CD4-positive, CD25-positive, alpha-beta regulatory T cell (primary cell): ENCODE results near the gene ESX1. TPM values are rescaled to one million over a fixed set of nuclear protein-coding genes. Genes with fewer than 3 reads are reported as not detected.
"Not testable (repeated sequence)": the region's sequence is repeated elsewhere in the genome, so short reads cannot be mapped to it uniquely, and the experiment has no call there.

ENCODE experiments used
- ATAC-seq, 2 donors: fragments of 150-1000 bp; cut with Tn5 transposase; one replicate each; pipeline ENCODE4 v1.10.0; 2021; ENCODE audit warnings: low read depth in 2 of 2, moderate number of reproducible peaks in 2 of 2, moderate library complexity in 1 of 2
- DNase-seq, 3 donors: peaks; one replicate each; pipeline versions ENCODE4 v3.0.0 to v3.0.0-alpha.2; 2012 to 2022; ENCODE audit warnings: mixed read lengths in 1 of 3
- H3K27ac ChIP-seq: one replicate; pipeline ENCODE4 v1.7.0; 2013; ENCODE audit warnings: mild to moderate bottlenecking, low read length; ENCODE audit not compliant: insufficient read depth, poor library complexity, severe bottlenecking
- H3K27me3 ChIP-seq: one replicate; pipeline ENCODE4 v1.7.0; 2013; ENCODE audit warnings: low read length; ENCODE audit not compliant: control insufficient read depth, insufficient read depth
- H3K36me3 ChIP-seq: one replicate; pipeline ENCODE4 v1.7.0; 2013; ENCODE audit warnings: mild to moderate bottlenecking, low read length, moderate library complexity; ENCODE audit not compliant: control insufficient read depth, insufficient read depth
- H3K4me1 ChIP-seq: 2 replicates; pipeline ENCODE4 v1.7.0; 2013; ENCODE audit warnings: mild to moderate bottlenecking, low read length; ENCODE audit not compliant: insufficient read depth, control insufficient read depth, poor library complexity, severe bottlenecking
- H3K4me3 ChIP-seq: one replicate; pipeline ENCODE4 v1.7.0; 2013; ENCODE audit warnings: low read depth, mild to moderate bottlenecking, low read length, moderate library complexity
- H3K9me3 ChIP-seq, 2 experiments: 1 replicate in 1 of 2; 2 replicates in 1 of 2; pipeline ENCODE4 v1.7.0; 2013; ENCODE audit warnings: low read length in 2 of 2, mild to moderate bottlenecking in 1 of 2, moderate library complexity in 1 of 2; ENCODE audit not compliant: control insufficient read depth in 2 of 2
- H3K27ac Mint-ChIP-seq, 3 donors: one replicate each; pipeline ENCODE4 v1.8.0; 2020 to 2022; ENCODE audit warnings: mild to moderate bottlenecking in 3 of 3, mixed read lengths in 3 of 3, moderate library complexity in 2 of 3
- H3K27me3 Mint-ChIP-seq: one replicate; pipeline ENCODE4 v1.8.0; 2022; ENCODE audit warnings: mild to moderate bottlenecking, mixed read lengths
- H3K36me3 Mint-ChIP-seq: one replicate; pipeline ENCODE4 v1.8.0; 2020; ENCODE audit warnings: mixed read lengths
- H3K4me1 Mint-ChIP-seq, 4 donors: one replicate each; pipeline ENCODE4 v1.8.0; 2020 to 2022; ENCODE audit warnings: mixed read lengths in 4 of 4, mild to moderate bottlenecking in 1 of 4
- H3K4me3 Mint-ChIP-seq, 4 donors: one replicate each; pipeline ENCODE4 v1.8.0; 2020 to 2022; ENCODE audit warnings: mild to moderate bottlenecking in 4 of 4, mixed read lengths in 4 of 4, moderate library complexity in 3 of 4
- H3K9me3 Mint-ChIP-seq, 7 donors: one replicate each; pipeline ENCODE4 v1.8.0; 2020 to 2022; ENCODE audit warnings: mixed read lengths in 7 of 7, mild to moderate bottlenecking in 3 of 7, moderate library complexity in 2 of 7
- polyA plus RNA-seq, 4 donors: library from polyadenylated mRNA; unstranded; fragments of 300-500 nt; fragmentation: Illumina TruSeq; gene quantifications; one replicate each; pipeline ENCODE4 v1.2.3, GENCODE V29; 2021
- total RNA-seq: library from RNA; stranded (reverse); gene quantifications from one replicate; pipeline ENCODE4 v1.2.3, GENCODE V29; 2022

The ESX1 gene
- total and polyA plus RNA-seq, 5 donors from 2014 or later = not detected

GRCh38 chrX:104280609-104281008 is 25.9 kb upstream of the ESX1 start:
- Mint-ChIP-seq H3K9me3 (peaks cover 0 to 3% (median 0%) of the 10 kb centered on the region in 7 donors), H3K4me1 (no peaks in the 10 kb centered on the region), H3K36me3 (no peaks in the 10 kb centered on the region), H3K27ac (no peak overlapping the region), H3K27me3 (peaks cover 5% of the 10 kb centered on the region), H3K4me3 (no peak overlapping the region)
- no peaks in the 10 kb centered on the region for H3K4me1 ChIP-seq
- no peak overlapping the region for H3K27ac ChIP-seq
- H3K27me3 ChIP-seq = no peaks in the 10 kb centered on the region
- no peaks in the 10 kb centered on the region for H3K9me3 ChIP-seq
- ATAC-seq = no peak
- H3K4me3 ChIP-seq = no peak overlapping the region
- no peak for DNase-seq
- H3K36me3 ChIP-seq = no peaks in the 10 kb centered on the region

DNA sequence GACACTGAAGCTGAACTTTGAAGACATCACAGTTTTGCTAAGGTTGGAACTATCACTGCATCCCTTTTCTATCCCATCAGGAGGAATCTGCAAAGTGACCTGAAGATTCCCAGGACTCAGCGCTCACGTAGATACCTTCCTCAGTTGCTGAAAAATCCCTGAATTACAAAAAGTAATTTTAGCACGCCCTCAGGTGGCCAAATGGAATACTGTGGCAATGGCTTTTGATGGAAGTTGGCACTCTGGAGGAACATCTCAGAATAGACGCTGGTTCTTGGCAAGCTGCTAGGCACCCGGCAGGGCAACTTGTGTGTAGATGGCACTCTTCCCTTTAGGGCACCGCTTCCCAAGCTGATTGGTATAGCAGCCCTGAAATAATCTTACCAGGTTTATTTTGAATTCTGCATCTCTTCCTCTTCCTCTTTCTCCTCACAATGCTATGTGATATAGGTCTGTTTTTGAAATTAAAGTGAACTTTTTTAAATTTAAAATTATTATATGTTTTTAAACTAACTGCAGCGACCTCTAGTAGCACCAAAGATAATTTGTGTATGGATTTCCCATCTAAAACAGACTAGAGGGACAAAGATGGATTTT is 16.3 kb upstream of the ESX1 start:
- Mint-ChIP-seq H3K27me3 (peaks cover 6% of the 10 kb centered on the region), H3K4me1 (peaks cover 0 to 3% (median 0%) of the 10 kb centered on the region in 4 donors), H3K27ac (no peak overlapping the region), H3K9me3 (peaks cover 0 to 5% (median 0%) of the 10 kb centered on the region in 7 donors), H3K4me3 (peak overlapping the region in 2 of 4 donors; percentile 1 to 40), H3K36me3 (peaks cover 3% of the 10 kb centered on the region)
- H3K27ac ChIP-seq = no peak overlapping the region
- H3K4me1 ChIP-seq = no peaks in the 10 kb centered on the region
- H3K4me3 ChIP-seq = peak overlapping the region; percentile 53
- DNase-seq = peak in 1 of 3 donors; percentile 33
- H3K36me3 ChIP-seq = no peaks in the 10 kb centered on the region
- no peak for ATAC-seq
- no peaks in the 10 kb centered on the region for H3K9me3 ChIP-seq
- no peaks in the 10 kb centered on the region for H3K27me3 ChIP-seq

DNA sequence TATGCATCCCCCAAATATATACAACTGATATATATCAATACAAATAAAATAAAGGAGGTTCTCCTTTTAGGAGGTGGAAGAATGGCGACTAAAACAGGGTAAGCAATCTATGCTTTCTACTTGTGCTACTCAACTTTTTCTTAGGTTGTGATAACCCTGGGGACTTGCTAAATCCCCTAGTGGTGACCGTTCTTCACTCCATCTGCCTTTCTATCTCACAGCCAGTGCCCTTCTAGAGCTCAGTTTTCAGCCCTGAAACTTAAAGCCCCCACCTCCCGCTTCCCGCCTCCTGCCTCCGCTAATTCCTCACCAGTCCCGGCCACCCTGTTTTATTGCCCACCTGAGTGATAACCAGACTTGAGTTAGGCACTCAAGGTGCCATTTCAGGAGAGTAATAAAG is 15.5 kb upstream of the ESX1 start:
- no peaks in the 10 kb centered on the region for H3K9me3 ChIP-seq
- peaks cover 6% of the 10 kb centered on the region for H3K27me3 Mint-ChIP-seq
- H3K27me3 ChIP-seq = no peaks in the 10 kb centered on the region
- H3K4me3 ChIP-seq = no peak overlapping the region
- ATAC-seq = no peak
- H3K9me3 Mint-ChIP-seq = peaks cover 0 to 5% (median 0%) of the 10 kb centered on the region in 7 donors
- no peak for DNase-seq
- no peak overlapping the region for H3K27ac Mint-ChIP-seq
- H3K4me1 Mint-ChIP-seq = peaks cover 0 to 3% (median 0%) of the 10 kb centered on the region in 4 donors
- H3K4me3 Mint-ChIP-seq = no peak overlapping the region
- H3K36me3 ChIP-seq = no peaks in the 10 kb centered on the region
- no peaks in the 10 kb centered on the region for H3K4me1 ChIP-seq
- no peak overlapping the region for H3K27ac ChIP-seq
- H3K36me3 Mint-ChIP-seq = peaks cover 3% of the 10 kb centered on the region

DNA sequence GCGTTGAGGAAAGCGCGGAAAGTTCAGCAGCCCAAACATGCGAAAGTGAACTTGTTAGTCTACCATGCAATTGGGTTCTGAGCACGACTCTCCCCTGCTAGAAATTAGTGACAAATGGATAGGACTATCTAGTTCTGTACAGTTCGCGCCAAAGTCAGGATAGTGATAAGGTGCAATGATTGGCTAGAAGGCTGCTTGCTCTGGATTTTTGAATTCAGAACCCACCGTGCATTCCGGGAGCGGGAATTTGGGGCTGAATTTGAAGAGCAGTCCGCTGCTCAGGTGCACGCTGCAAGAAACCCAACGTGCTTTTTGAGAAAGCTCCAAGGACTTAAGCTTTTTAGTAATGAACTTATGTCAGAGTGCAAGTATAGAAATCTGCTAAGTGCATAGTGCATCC is 732 bp upstream of the ESX1 start:
- no peak overlapping the region for H3K4me3 Mint-ChIP-seq
- ATAC-seq = no peak

DNA sequence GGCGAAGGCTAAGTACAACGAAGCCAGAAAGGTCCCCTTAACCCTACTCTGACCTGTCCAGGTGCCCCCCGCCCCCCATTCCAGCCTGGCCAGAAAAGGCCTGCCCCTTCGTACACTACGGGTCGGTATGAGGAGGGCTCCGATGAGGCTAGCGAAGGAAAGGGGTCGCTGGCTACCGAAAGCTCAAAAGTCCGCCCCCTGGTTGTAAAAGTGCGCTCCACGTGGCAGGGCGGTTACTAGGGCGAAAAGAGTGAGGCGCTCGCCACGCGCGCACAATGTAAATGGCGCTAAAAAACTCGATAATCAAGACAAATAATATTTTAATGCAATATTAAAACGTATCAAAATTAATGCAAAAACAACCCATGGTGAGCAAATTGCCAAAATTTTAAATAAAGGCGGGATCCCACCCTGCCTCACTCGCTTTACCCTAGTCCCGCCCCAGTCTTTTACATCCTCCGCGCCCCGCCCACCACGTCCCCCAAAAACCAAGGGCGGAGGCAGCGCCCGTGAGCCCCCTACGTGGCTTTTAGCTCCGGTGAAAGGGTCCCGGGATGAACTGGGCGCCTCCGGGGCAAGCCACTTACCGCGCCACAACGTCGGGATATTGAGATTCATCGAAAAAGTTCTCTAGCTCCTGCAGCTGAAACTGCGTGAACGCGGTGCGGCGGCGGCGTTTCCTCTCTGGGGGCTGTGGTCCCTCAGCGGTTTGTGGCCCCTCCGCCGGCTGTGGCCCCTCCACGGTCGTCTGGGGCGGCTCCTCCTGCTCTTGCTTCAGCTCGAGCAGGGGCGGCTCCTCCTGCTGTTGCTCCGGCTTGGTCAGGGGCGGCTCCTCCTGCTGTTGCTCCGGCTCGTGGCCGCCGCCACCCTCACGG is 929 bp downstream of the ESX1 start:
- Histone ChIP-seq H3K9me3 (no peaks in the 10 kb centered on the region), H3K4me3 (no peak overlapping the region), H3K27me3 (no peaks in the 10 kb centered on the region), H3K27ac (no peak overlapping the region), H3K4me1 (peaks cover 3% of the 10 kb centered on the region), H3K36me3 (no peaks in the 10 kb centered on the region)
- H3K27ac Mint-ChIP-seq = no peak overlapping the region
- peak overlapping the region in 2 of 4 donors; percentile 33 to 65 for H3K4me3 Mint-ChIP-seq
- H3K4me1 Mint-ChIP-seq = peaks cover 0 to 18% (median under 1%) of the 10 kb centered on the region in 4 donors
- H3K36me3 Mint-ChIP-seq = no peaks in the 10 kb centered on the region
- ATAC-seq (no peak), DNase-seq (no peak)
- peaks cover 42% of the 10 kb centered on the region for H3K27me3 Mint-ChIP-seq
- H3K9me3 Mint-ChIP-seq = peaks cover 0 to 2% (median 0%) of the 10 kb centered on the region in 7 donors

More for the DNA sequence above, 732 bp upstream of the ESX1 start:
- no peak overlapping the region for H3K27ac Mint-ChIP-seq
- H3K27me3 Mint-ChIP-seq = peaks cover 46% of the 10 kb centered on the region
- H3K27me3 ChIP-seq = no peaks in the 10 kb centered on the region
- peaks cover 0 to 18% (median under 1%) of the 10 kb centered on the region in 4 donors for H3K4me1 Mint-ChIP-seq
- H3K36me3 ChIP-seq = no peaks in the 10 kb centered on the region
- peaks cover 3% of the 10 kb centered on the region for H3K4me1 ChIP-seq
- DNase-seq = no peak
- no peaks in the 10 kb centered on the region for H3K36me3 Mint-ChIP-seq
- H3K27ac ChIP-seq = no peak overlapping the region
- no peaks in the 10 kb centered on the region for H3K9me3 ChIP-seq
- no peaks in the 10 kb centered on the region for H3K9me3 Mint-ChIP-seq
- no peak overlapping the region for H3K4me3 ChIP-seq

GRCh38 chrX:104250470-104250869 is 4.3 kb downstream of the ESX1 start:
- Histone ChIP-seq H3K9me3 (no peaks in the 10 kb centered on the region), H3K4me3 (no peak overlapping the region), H3K4me1 (peaks cover 3% of the 10 kb centered on the region), H3K36me3 (no peaks in the 10 kb centered on the region), H3K27me3 (no peaks in the 10 kb centered on the region), H3K27ac (no peak overlapping the region)
- peaks cover 40% of the 10 kb centered on the region for H3K27me3 Mint-ChIP-seq
- H3K36me3 Mint-ChIP-seq = no peaks in the 10 kb centered on the region
- ATAC-seq = no peak
- peaks cover 0 to 12% (median under 1%) of the 10 kb centered on the region in 4 donors for H3K4me1 Mint-ChIP-seq
- no peak overlapping the region for H3K4me3 Mint-ChIP-seq
- no peak for DNase-seq
- no peak overlapping the region for H3K27ac Mint-ChIP-seq
- peaks cover 0 to 2% (median 0%) of the 10 kb centered on the region in 7 donors for H3K9me3 Mint-ChIP-seq

DNA sequence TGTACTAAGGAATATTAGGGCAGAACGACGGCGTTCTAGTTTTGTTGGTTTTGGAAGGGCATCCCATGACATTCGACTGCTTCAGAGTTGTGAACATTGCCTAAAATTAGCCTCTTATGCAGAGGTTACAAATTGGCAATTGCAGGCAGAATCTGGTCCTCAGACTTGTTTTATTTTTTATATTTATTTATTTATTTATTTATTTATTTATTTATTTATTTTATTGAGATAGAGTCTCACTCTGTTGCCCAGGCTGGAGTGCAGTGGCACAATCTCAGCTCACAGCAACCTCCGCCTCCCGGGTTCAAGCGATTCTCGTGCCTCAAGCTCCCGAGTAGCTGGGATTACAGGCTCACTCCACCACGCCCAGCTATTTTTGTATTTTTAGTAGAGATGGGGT is 24.7 kb downstream of the ESX1 start:
- H3K9me3 ChIP-seq, H3K27me3 ChIP-seq, H3K36me3 Mint-ChIP-seq, H3K36me3 ChIP-seq, ATAC-seq, H3K4me1 ChIP-seq, H3K4me3 Mint-ChIP-seq, H3K4me1 Mint-ChIP-seq, DNase-seq, H3K4me3 ChIP-seq, H3K9me3 Mint-ChIP-seq, H3K27ac ChIP-seq, H3K27ac Mint-ChIP-seq: not testable (repeated sequence)
- peaks cover 11% of the 10 kb centered on the region for H3K27me3 Mint-ChIP-seq
